ENCODE measurements around the gene PSMC5.

DNA sequence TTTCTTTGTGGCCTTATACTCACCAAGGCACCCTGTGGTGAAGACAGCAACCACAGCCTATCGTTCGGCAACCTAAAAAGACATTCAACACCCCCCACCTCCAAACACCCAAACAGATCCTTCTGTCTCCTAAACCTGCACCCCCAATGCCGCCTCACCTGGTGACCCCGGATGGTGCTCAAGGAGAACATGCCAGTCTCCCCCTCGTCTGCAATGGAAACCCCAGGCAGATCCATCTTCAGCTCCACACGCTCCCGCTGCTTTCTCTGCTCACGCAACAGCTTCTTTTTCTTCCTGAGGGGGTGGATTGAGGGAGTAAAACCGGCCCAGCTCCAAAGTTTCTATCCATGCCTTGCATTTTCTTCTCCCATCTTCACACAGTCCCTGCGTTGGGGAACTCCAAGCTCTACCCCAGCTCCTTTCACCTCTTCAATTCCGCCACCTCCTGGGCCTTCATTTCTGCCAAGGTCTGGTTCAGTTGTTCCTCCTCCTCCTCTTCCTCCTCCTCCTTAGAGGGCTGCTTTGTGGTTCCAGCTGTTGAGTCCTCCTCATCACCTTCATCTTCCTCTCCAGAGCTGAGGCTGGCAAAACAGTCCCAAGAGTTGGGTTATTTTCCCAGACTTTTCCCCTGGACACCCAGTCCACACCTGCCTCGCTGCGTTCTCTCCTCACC is 3.4 kb upstream of the PSMC5 start:
- no peak for TF ChIP-seq EZH2 (IDR thresholded peaks at IDR 0.05; ENCODE audit: borderline replicate concordance, low read length)
- TF ChIP-seq, protein P1, sequence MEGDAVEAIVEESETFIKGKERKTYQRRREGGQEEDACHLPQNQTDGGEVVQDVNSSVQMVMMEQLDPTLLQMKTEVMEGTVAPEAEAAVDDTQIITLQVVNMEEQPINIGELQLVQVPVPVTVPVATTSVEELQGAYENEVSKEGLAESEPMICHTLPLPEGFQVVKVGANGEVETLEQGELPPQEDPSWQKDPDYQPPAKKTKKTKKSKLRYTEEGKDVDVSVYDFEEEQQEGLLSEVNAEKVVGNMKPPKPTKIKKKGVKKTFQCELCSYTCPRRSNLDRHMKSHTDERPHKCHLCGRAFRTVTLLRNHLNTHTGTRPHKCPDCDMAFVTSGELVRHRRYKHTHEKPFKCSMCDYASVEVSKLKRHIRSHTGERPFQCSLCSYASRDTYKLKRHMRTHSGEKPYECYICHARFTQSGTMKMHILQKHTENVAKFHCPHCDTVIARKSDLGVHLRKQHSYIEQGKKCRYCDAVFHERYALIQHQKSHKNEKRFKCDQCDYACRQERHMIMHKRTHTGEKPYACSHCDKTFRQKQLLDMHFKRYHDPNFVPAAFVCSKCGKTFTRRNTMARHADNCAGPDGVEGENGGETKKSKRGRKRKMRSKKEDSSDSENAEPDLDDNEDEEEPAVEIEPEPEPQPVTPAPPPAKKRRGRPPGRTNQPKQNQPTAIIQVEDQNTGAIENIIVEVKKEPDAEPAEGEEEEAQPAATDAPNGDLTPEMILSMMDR (conservative IDR thresholded peaks at IDR 0.05 in 1 of 2, IDR thresholded peaks at IDR 0.05 in 1 of 2; ENCODE audit: extremely low read depth in 1 of 2, insufficient read depth in 1 of 2, low read depth in 1 of 2, low read length in 2 of 2): no peak

Measured in mammary epithelial cell (primary cell).